Measurements from ENCODE around the gene KRTAP3-3. TPM values are rescaled to one million over a fixed set of nuclear protein-coding genes. Genes with fewer than 3 reads are reported as not detected.

Gene KRTAP3-3
- total RNA-seq, 5 donors from 2014 or later (not counting 1 experiment from before 2014, with no cell fraction given), result not detected

GRCh38 chr17:40967582-40967981 is 26.4 kb downstream of the KRTAP3-3 start:
- H3K4me3 ChIP-seq (ENCODE audit: control insufficient read depth in 1 of 2, extremely low read depth in 1 of 2, low read length in 1 of 2), result no peak overlapping the region
- H3K27ac Mint-ChIP-seq, result no peak overlapping the region
- no peaks in the 10 kb centered on the region for H3K9me3 Mint-ChIP-seq
- ATAC-seq (replicated peaks in 1 of 4), result no peak
- ChIA-PET CTCF (interaction anchor here in 1 of 2 donors (0.6 to 0.7 kb wide), 2 partner anchors 347 to 1157 kb away, joined by 4 read pairs; no protein-coding TSS in a partner anchor), POLR2A (interaction anchor here in 1 of 2 donors (0.6 kb wide), 1 partner anchor 240 kb away, joined by 3 read pairs; no protein-coding TSS in a partner anchor)
- H3K36me3 ChIP-seq (ENCODE audit: control insufficient read depth in 2 of 2, extremely low read depth in 1 of 2, insufficient read depth in 1 of 2, low read length in 1 of 2), result no peaks in the 10 kb centered on the region
- H3K36me3 Mint-ChIP-seq, result no peaks in the 10 kb centered on the region
- WGBS (ENCODE audit: insufficient coverage), result no CpG with 5 or more reads among the region's 1 CpG
- H3K4me3 Mint-ChIP-seq, result no peak overlapping the region
- no peaks in the 10 kb centered on the region for H3K4me1 ChIP-seq (ENCODE audit: control insufficient read depth in 1 of 2, extremely low read depth in 1 of 2, insufficient read depth in 2 of 2, low read length in 2 of 2)
- H3K9me3 ChIP-seq, result no peaks in the 10 kb centered on the region
- DNase-seq, result no peak
- H3K27me3 Mint-ChIP-seq, result peaks cover 8 to 26% of the 10 kb centered on the region in 2 donors
- no peak overlapping the region for H3K27ac ChIP-seq (ENCODE audit: low read length)
- peaks cover 0 to 5% (median 0%) of the 10 kb centered on the region in 3 donors for H3K4me1 Mint-ChIP-seq
- H3K27me3 ChIP-seq (replicated peaks in 1 of 2; ENCODE audit: control insufficient read depth in 2 of 2, extremely low read depth in 1 of 2, insufficient read depth in 2 of 2, low read length in 1 of 2), result no peaks in the 10 kb centered on the region

GRCh38 chr17:40966848-40967247 is 27.1 kb downstream of the KRTAP3-3 start, which contains the start of gene KRT39:
Gene KRT39, minus strand, starts transcription at chr17:40966948. Its CDS starts 92 bp downstream, at chr17:40966856.
- CTCF ChIA-PET, result interaction anchor here in 1 of 2 donors (0.6 kb wide), 1 partner anchor 1158 kb away, joined by 4 read pairs; no protein-coding TSS in a partner anchor
- H3K4me3 Mint-ChIP-seq, result no peak within 1 kb of the TSS

GRCh38 chr17:40963838-40964237 is 30.1 kb downstream of the KRTAP3-3 start:
- Histone ChIP-seq H3K36me3 (ENCODE audit: control insufficient read depth in 2 of 2, extremely low read depth in 1 of 2, insufficient read depth in 1 of 2, low read length in 1 of 2) (no peaks in the 10 kb centered on the region), H3K27ac (ENCODE audit: low read length) (no peak overlapping the region), H3K4me3 (ENCODE audit: control insufficient read depth in 1 of 2, extremely low read depth in 1 of 2, low read length in 1 of 2) (no peak overlapping the region), H3K27me3 (replicated peaks in 1 of 2; ENCODE audit: control insufficient read depth in 2 of 2, extremely low read depth in 1 of 2, insufficient read depth in 2 of 2, low read length in 1 of 2) (peaks cover 0 to 4% of the 10 kb centered on the region in 2 experiments), H3K9me3 (no peaks in the 10 kb centered on the region), H3K4me1 (ENCODE audit: control insufficient read depth in 1 of 2, extremely low read depth in 1 of 2, insufficient read depth in 2 of 2, low read length in 2 of 2) (no peaks in the 10 kb centered on the region)
- Mint-ChIP-seq H3K9me3 (no peaks in the 10 kb centered on the region), H3K4me3 (no peak overlapping the region), H3K4me1 (peaks cover 0 to 7% (median 0%) of the 10 kb centered on the region in 3 donors), H3K36me3 (no peaks in the 10 kb centered on the region), H3K27me3 (peaks cover 6 to 28% of the 10 kb centered on the region in 2 donors), H3K27ac (no peak overlapping the region)
- no CpG with 5 or more reads among the region's 1 CpG for WGBS (ENCODE audit: insufficient coverage)
- CTCF ChIA-PET, result interaction anchor here in 1 of 2 donors (0.8 kb wide), 1 partner anchor 167 kb away, joined by 3 read pairs; no protein-coding TSS in a partner anchor
- ATAC-seq (replicated peaks in 1 of 4) (peak in 1 of 4 experiments; percentile 36), DNase-seq (peak in 2 of 35 experiments; percentile 0 to 38)
- POLR2A ChIA-PET, result no interaction called here

More at GRCh38 chr17:40966848-40967247, 27.1 kb downstream of the KRTAP3-3 start, which contains the start of gene KRT39:
- peaks cover 0 to 5% (median 0%) of the 10 kb centered on the region in 3 donors for H3K4me1 Mint-ChIP-seq
- Histone ChIP-seq H3K4me3 (ENCODE audit: control insufficient read depth in 1 of 2, extremely low read depth in 1 of 2, low read length in 1 of 2) (no peak within 1 kb of the TSS), H3K4me1 (ENCODE audit: control insufficient read depth in 1 of 2, extremely low read depth in 1 of 2, insufficient read depth in 2 of 2, low read length in 2 of 2) (no peaks in the 10 kb centered on the region), H3K27ac (ENCODE audit: low read length) (no peak within 1 kb of the TSS), H3K9me3 (no peaks in the 10 kb centered on the region), H3K36me3 (ENCODE audit: control insufficient read depth in 2 of 2, extremely low read depth in 1 of 2, insufficient read depth in 1 of 2, low read length in 1 of 2) (no peaks in the 10 kb centered on the region), H3K27me3 (replicated peaks in 1 of 2; ENCODE audit: control insufficient read depth in 2 of 2, extremely low read depth in 1 of 2, insufficient read depth in 2 of 2, low read length in 1 of 2) (no peaks in the 10 kb centered on the region)
- H3K36me3 Mint-ChIP-seq, result no peaks in the 10 kb centered on the region
- H3K9me3 Mint-ChIP-seq, result no peaks in the 10 kb centered on the region
- no peak within 1 kb of the TSS for H3K27ac Mint-ChIP-seq
- ATAC-seq (replicated peaks in 1 of 4) (no peak), DNase-seq (no peak)
- no CpG with 5 or more reads among the region's 1 CpG for WGBS (ENCODE audit: insufficient coverage)
- peaks cover 8 to 26% of the 10 kb centered on the region in 2 donors for H3K27me3 Mint-ChIP-seq
- POLR2A ChIA-PET, result interaction anchor here in 1 of 2 donors (0.6 kb wide), 1 partner anchor 241 kb away, joined by 3 read pairs; no protein-coding TSS in a partner anchor

GRCh38 chr17:40962059-40962561 is 31.9 kb downstream of the KRTAP3-3 start:
- no peaks in the 10 kb centered on the region for H3K4me1 ChIP-seq (ENCODE audit: control insufficient read depth in 1 of 2, extremely low read depth in 1 of 2, insufficient read depth in 2 of 2, low read length in 2 of 2)
- no peaks in the 10 kb centered on the region for H3K36me3 Mint-ChIP-seq
- ChIA-PET CTCF (interaction anchor here in 1 of 2 donors (1.3 kb wide), 1 partner anchor 19 kb away, joined by 3 read pairs; no protein-coding TSS in a partner anchor), POLR2A (no interaction called here)
- no peak overlapping the region for H3K27ac Mint-ChIP-seq
- peaks cover 0 to 7% (median 0%) of the 10 kb centered on the region in 3 donors for H3K4me1 Mint-ChIP-seq
- H3K36me3 ChIP-seq (ENCODE audit: control insufficient read depth in 2 of 2, extremely low read depth in 1 of 2, insufficient read depth in 1 of 2, low read length in 1 of 2), result no peaks in the 10 kb centered on the region
- ATAC-seq (replicated peaks in 1 of 4), result no peak
- H3K9me3 Mint-ChIP-seq, result no peaks in the 10 kb centered on the region
- no peak for DNase-seq
- H3K27ac ChIP-seq (ENCODE audit: low read length), result no peak overlapping the region
- WGBS (ENCODE audit: insufficient coverage), result 81% methylated on average over 4 of the region's 4 CpGs
- H3K27me3 ChIP-seq (replicated peaks in 1 of 2; ENCODE audit: control insufficient read depth in 2 of 2, extremely low read depth in 1 of 2, insufficient read depth in 2 of 2, low read length in 1 of 2), result peaks cover 0 to 4% of the 10 kb centered on the region in 2 experiments
- no peak overlapping the region for H3K4me3 ChIP-seq (ENCODE audit: control insufficient read depth in 1 of 2, extremely low read depth in 1 of 2, low read length in 1 of 2)
- H3K4me3 Mint-ChIP-seq, result no peak overlapping the region
- H3K9me3 ChIP-seq, result no peaks in the 10 kb centered on the region
- peaks cover 3 to 28% of the 10 kb centered on the region in 2 donors for H3K27me3 Mint-ChIP-seq

- CTCF ChIA-PET, result interaction anchor here in 1 of 2 donors (1.3 kb wide), 1 partner anchor 19 kb away, joined by 3 read pairs; no protein-coding TSS in a partner anchor
- no peak overlapping the region for H3K27ac ChIP-seq (ENCODE audit: low read length)
- H3K4me3 Mint-ChIP-seq, result no peak overlapping the region
Measured at GRCh38 chr17:40961591-40961990, 32.4 kb downstream of the KRTAP3-3 start.

GRCh38 chr17:40960144-40960543 is 33.8 kb downstream of the KRTAP3-3 start:
- H3K4me1 Mint-ChIP-seq, result peaks cover 0 to 7% (median 0%) of the 10 kb centered on the region in 3 donors
- H3K27ac ChIP-seq (ENCODE audit: low read length), result no peak overlapping the region
- ChIA-PET CTCF (no interaction called here), POLR2A (no interaction called here)
- H3K36me3 ChIP-seq (ENCODE audit: control insufficient read depth in 2 of 2, extremely low read depth in 1 of 2, insufficient read depth in 1 of 2, low read length in 1 of 2), result no peaks in the 10 kb centered on the region
- peaks cover 9 to 29% of the 10 kb centered on the region in 2 donors for H3K27me3 Mint-ChIP-seq
- WGBS (ENCODE audit: insufficient coverage), result 91% methylated on average over 6 of the region's 10 CpGs
- H3K9me3 Mint-ChIP-seq, result no peaks in the 10 kb centered on the region
- H3K4me3 ChIP-seq (ENCODE audit: control insufficient read depth in 1 of 2, extremely low read depth in 1 of 2, low read length in 1 of 2), result no peak overlapping the region
- peaks cover 0 to 4% of the 10 kb centered on the region in 2 experiments for H3K27me3 ChIP-seq (replicated peaks in 1 of 2; ENCODE audit: control insufficient read depth in 2 of 2, extremely low read depth in 1 of 2, insufficient read depth in 2 of 2, low read length in 1 of 2)
- DNase-seq (no peak), ATAC-seq (replicated peaks in 1 of 4) (no peak)
- H3K36me3 Mint-ChIP-seq, result no peaks in the 10 kb centered on the region
- H3K27ac Mint-ChIP-seq, result no peak overlapping the region
- H3K9me3 ChIP-seq, result no peaks in the 10 kb centered on the region
- H3K4me3 Mint-ChIP-seq, result no peak overlapping the region
- H3K4me1 ChIP-seq (ENCODE audit: control insufficient read depth in 1 of 2, extremely low read depth in 1 of 2, insufficient read depth in 2 of 2, low read length in 2 of 2), result no peaks in the 10 kb centered on the region

More at GRCh38 chr17:40961591-40961990, 32.4 kb downstream of the KRTAP3-3 start:
- H3K9me3 ChIP-seq, result no peaks in the 10 kb centered on the region
- Mint-ChIP-seq H3K9me3 (no peaks in the 10 kb centered on the region), H3K36me3 (no peaks in the 10 kb centered on the region), H3K4me1 (peaks cover 0 to 7% (median 0%) of the 10 kb centered on the region in 3 donors), H3K27me3 (peaks cover 3 to 29% of the 10 kb centered on the region in 2 donors), H3K27ac (no peak overlapping the region)
- ATAC-seq (replicated peaks in 1 of 4) (no peak), DNase-seq (no peak)
- H3K27me3 ChIP-seq (replicated peaks in 1 of 2; ENCODE audit: control insufficient read depth in 2 of 2, extremely low read depth in 1 of 2, insufficient read depth in 2 of 2, low read length in 1 of 2), result peaks cover 0 to 4% of the 10 kb centered on the region in 2 experiments
- POLR2A ChIA-PET, result no interaction called here
- H3K4me1 ChIP-seq (ENCODE audit: control insufficient read depth in 1 of 2, extremely low read depth in 1 of 2, insufficient read depth in 2 of 2, low read length in 2 of 2), result no peaks in the 10 kb centered on the region
- H3K36me3 ChIP-seq (ENCODE audit: control insufficient read depth in 2 of 2, extremely low read depth in 1 of 2, insufficient read depth in 1 of 2, low read length in 1 of 2), result no peaks in the 10 kb centered on the region
- H3K4me3 ChIP-seq (ENCODE audit: control insufficient read depth in 1 of 2, extremely low read depth in 1 of 2, low read length in 1 of 2), result no peak overlapping the region
- WGBS (ENCODE audit: insufficient coverage), result no CpG with 5 or more reads among the region's 1 CpG

Data from T-cell (primary cell).